Measurements from ENCODE around the gene DYSF. TPM values are rescaled to one million over a fixed set of nuclear protein-coding genes. Genes with fewer than 3 reads are reported as not detected.

The DYSF gene
- total RNA-seq, 1 experiment from 2014 or later = 0.31 TPM

DNA sequence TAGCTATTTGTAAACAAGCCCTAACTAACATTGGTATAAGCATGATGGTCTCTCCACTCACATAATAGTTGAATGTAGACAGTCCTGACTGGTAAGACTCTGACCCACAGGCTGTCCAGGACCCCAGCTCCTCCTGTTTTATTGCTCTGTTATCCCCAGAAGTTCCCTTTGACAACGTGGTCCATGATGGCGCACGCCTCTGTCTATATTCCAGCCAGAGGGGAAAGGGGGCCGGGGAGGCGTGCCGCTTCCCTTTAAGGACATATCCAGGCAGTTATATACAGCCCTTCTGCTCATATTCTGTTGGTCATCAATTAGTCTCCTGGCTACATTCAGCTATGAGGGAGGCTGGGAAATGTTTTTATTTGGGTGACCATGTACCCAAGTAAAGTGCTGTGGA is 6.7 kb downstream of the DYSF start:
- ATAC-seq (no peak), DNase-seq (ENCODE audit: low read depth, low spot score) (no peak)
- intact Hi-C loops (cut with micrococcal nuclease; ENCODE audit: unreplicated experiment) = loop anchor here (5.0 kb wide), 1 partner anchor 52 kb away; no protein-coding TSS in a partner anchor
- BruUV-seq (replicated peaks) = no TSS peak
- CTCF ChIA-PET = interaction anchor here (2.4 kb wide), 1 partner anchor 50 kb away, joined by 14 read pairs; no protein-coding TSS in a partner anchor
- no peaks in the 10 kb centered on the region for H3K36me3 ChIP-seq (ENCODE audit: control insufficient read depth, insufficient read depth, low read length)
- H3K27me3 ChIP-seq (ENCODE audit: control insufficient read depth, insufficient read depth, low read length) = 0 out of 2 replicates have a peak, but pooled peaks cover 4% of the 10 kb centered on the region
- no peak overlapping the region for H3K4me3 ChIP-seq (ENCODE audit: low read depth in 2 of 2, low read length in 2 of 2)
- no peaks in the 10 kb centered on the region for H3K4me1 ChIP-seq (ENCODE audit: control insufficient read depth, insufficient read depth, low read length)
- H3K9me3 ChIP-seq (ENCODE audit: control insufficient read depth, insufficient read depth, low read depth, low read length) = no peaks in the 10 kb centered on the region
- POLR2A ChIA-PET = no interaction called here
- no peak overlapping the region for H3K27ac ChIP-seq (ENCODE audit: low read length)
- TF ChIP-seq SIN3A (IDR thresholded peaks at IDR 0.05; ENCODE audit: borderline replicate concordance, insufficient read depth, low read depth, low read length) (no peak), TCF7L2 (IDR thresholded peaks at IDR 0.05; ENCODE audit: low read depth, low read length) (no peak), POLR2AphosphoS5 (IDR thresholded peaks at IDR 0.05; ENCODE audit: low read depth, low read length) (no peak)
- TF ChIP-seq, protein P1, sequence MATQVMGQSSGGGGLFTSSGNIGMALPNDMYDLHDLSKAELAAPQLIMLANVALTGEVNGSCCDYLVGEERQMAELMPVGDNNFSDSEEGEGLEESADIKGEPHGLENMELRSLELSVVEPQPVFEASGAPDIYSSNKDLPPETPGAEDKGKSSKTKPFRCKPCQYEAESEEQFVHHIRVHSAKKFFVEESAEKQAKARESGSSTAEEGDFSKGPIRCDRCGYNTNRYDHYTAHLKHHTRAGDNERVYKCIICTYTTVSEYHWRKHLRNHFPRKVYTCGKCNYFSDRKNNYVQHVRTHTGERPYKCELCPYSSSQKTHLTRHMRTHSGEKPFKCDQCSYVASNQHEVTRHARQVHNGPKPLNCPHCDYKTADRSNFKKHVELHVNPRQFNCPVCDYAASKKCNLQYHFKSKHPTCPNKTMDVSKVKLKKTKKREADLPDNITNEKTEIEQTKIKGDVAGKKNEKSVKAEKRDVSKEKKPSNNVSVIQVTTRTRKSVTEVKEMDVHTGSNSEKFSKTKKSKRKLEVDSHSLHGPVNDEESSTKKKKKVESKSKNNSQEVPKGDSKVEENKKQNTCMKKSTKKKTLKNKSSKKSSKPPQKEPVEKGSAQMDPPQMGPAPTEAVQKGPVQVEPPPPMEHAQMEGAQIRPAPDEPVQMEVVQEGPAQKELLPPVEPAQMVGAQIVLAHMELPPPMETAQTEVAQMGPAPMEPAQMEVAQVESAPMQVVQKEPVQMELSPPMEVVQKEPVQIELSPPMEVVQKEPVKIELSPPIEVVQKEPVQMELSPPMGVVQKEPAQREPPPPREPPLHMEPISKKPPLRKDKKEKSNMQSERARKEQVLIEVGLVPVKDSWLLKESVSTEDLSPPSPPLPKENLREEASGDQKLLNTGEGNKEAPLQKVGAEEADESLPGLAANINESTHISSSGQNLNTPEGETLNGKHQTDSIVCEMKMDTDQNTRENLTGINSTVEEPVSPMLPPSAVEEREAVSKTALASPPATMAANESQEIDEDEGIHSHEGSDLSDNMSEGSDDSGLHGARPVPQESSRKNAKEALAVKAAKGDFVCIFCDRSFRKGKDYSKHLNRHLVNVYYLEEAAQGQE (IDR thresholded peaks at IDR 0.05; ENCODE audit: insufficient read depth in 1 of 2, low read depth in 2 of 2, low read length in 1 of 2) = no peak
- TF ChIP-seq, protein P2, sequence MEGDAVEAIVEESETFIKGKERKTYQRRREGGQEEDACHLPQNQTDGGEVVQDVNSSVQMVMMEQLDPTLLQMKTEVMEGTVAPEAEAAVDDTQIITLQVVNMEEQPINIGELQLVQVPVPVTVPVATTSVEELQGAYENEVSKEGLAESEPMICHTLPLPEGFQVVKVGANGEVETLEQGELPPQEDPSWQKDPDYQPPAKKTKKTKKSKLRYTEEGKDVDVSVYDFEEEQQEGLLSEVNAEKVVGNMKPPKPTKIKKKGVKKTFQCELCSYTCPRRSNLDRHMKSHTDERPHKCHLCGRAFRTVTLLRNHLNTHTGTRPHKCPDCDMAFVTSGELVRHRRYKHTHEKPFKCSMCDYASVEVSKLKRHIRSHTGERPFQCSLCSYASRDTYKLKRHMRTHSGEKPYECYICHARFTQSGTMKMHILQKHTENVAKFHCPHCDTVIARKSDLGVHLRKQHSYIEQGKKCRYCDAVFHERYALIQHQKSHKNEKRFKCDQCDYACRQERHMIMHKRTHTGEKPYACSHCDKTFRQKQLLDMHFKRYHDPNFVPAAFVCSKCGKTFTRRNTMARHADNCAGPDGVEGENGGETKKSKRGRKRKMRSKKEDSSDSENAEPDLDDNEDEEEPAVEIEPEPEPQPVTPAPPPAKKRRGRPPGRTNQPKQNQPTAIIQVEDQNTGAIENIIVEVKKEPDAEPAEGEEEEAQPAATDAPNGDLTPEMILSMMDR (IDR thresholded peaks at IDR 0.05) = no peak
- in situ Hi-C loops (cut with HindIII; ENCODE audit: low pct_unique_long_range_greater_than_20kb, low sequenced_read_pairs) = no loop called here

DNA sequence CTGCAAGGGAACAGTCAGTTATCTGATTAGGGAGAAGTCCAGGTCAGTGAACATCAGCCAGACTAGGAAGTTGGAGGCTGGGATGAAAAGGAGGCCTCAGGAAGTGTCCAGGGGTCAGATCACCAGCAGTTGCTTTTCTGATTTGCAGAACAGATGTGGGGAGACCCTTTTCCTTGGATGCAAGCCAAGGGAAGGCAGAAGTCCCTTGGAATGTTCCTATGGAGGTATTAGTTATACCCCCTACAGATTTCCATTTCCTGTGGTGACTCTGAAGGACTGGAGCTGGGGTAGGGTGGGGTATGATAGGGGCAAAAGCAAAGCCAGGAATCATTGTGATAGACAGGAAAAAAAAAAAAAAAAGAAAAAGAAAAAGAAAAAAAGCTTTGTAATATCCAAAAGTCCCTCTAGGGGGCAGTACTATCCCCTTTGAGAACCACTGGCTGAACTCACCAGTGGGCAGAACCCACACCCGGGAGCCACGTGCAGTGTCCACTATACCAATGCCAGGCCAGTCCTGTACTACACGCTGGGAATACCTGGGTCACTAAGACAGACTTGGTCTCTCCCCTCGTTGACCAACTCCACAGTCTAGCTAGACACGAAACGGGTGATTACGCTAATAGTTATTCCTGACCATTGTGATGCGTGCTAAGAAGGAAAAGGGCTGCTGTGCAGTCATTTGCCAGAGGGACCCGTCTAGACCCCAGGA is 7.4 kb downstream of the DYSF start:
- Histone ChIP-seq H3K4me1 (ENCODE audit: control insufficient read depth, insufficient read depth, low read length) (no peaks in the 10 kb centered on the region), H3K9me3 (ENCODE audit: control insufficient read depth, insufficient read depth, low read depth, low read length) (no peaks in the 10 kb centered on the region), H3K27me3 (ENCODE audit: control insufficient read depth, insufficient read depth, low read length) (peaks cover 7% of the 10 kb centered on the region; the same call in 1 of the 2 replicates), H3K27ac (ENCODE audit: low read length) (no peak overlapping the region), H3K36me3 (ENCODE audit: control insufficient read depth, insufficient read depth, low read length) (no peaks in the 10 kb centered on the region), H3K4me3 (ENCODE audit: low read depth in 2 of 2, low read length in 2 of 2) (no peak overlapping the region)
- ChIA-PET POLR2A (interaction anchor here (0.6 kb wide), 1 partner anchor 85 kb away, joined by 5 read pairs; no protein-coding TSS in a partner anchor), CTCF (interaction anchor here (0.5 to 2.4 kb wide), 3 partner anchors 9 to 49 kb away, joined by 3 to 14 read pairs (median 3); no protein-coding TSS in a partner anchor)
- intact Hi-C loops (cut with micrococcal nuclease; ENCODE audit: unreplicated experiment) = loop anchor here (5.0 kb wide), 1 partner anchor 52 kb away; no protein-coding TSS in a partner anchor
- DNase-seq (ENCODE audit: low read depth, low spot score) = no peak
- TF ChIP-seq TCF7L2 (IDR thresholded peaks at IDR 0.05; ENCODE audit: low read depth, low read length) = no peak
- no peak for TF ChIP-seq POLR2AphosphoS5 (IDR thresholded peaks at IDR 0.05; ENCODE audit: low read depth, low read length)
- TF ChIP-seq, protein P2 (IDR thresholded peaks at IDR 0.05) = peak; percentile 74
- no peak for ATAC-seq
- BruUV-seq (replicated peaks) = no TSS peak
- in situ Hi-C loops (cut with HindIII; ENCODE audit: low pct_unique_long_range_greater_than_20kb, low sequenced_read_pairs) = no loop called here
